ENCODE data around the gene DUSP19. TPM values are rescaled to one million over a fixed set of nuclear protein-coding genes. Genes with fewer than 3 reads are reported as not detected.

Gene DUSP19
- total and polyA plus RNA-seq, 10 of the 15 experiments (the other 5 are each of a cell fraction or from before 2014, with no cell fraction given): 0.16 to 1.7 (median 0.57) TPM

GRCh38 chr2:183124222-183124956 is 45.8 kb downstream of the DUSP19 start, which contains the start of gene NUP35 (continued):
- TF ChIP-seq, protein P1, sequence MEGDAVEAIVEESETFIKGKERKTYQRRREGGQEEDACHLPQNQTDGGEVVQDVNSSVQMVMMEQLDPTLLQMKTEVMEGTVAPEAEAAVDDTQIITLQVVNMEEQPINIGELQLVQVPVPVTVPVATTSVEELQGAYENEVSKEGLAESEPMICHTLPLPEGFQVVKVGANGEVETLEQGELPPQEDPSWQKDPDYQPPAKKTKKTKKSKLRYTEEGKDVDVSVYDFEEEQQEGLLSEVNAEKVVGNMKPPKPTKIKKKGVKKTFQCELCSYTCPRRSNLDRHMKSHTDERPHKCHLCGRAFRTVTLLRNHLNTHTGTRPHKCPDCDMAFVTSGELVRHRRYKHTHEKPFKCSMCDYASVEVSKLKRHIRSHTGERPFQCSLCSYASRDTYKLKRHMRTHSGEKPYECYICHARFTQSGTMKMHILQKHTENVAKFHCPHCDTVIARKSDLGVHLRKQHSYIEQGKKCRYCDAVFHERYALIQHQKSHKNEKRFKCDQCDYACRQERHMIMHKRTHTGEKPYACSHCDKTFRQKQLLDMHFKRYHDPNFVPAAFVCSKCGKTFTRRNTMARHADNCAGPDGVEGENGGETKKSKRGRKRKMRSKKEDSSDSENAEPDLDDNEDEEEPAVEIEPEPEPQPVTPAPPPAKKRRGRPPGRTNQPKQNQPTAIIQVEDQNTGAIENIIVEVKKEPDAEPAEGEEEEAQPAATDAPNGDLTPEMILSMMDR (IDR thresholded peaks at IDR 0.05 in 2 of 3, conservative IDR thresholded peaks at IDR 0.05 in 1 of 3; ENCODE audit: control insufficient read depth in 2 of 3, extremely low read depth in 1 of 3, insufficient read depth in 1 of 3, low read depth in 3 of 3, low read length in 3 of 3): no peak
- TF ChIP-seq PML (IDR thresholded peaks at IDR 0.05; ENCODE audit: low read length) (peak; percentile 68; the same call in 1 of the 2 replicates), TAF1 (IDR thresholded peaks at IDR 0.05; ENCODE audit: borderline replicate concordance, low read depth, low read length) (no peak), MTA2 (IDR thresholded peaks at IDR 0.05; ENCODE audit: low read depth) (peak; percentile 18; the same call in 1 of the 2 replicates), SKIL (IDR thresholded peaks at IDR 0.05; ENCODE audit: low read depth, poor library complexity, severe bottlenecking) (no peak), ESRRA (IDR thresholded peaks at IDR 0.05; ENCODE audit: low read length) (no peak), MYB (IDR thresholded peaks at IDR 0.05; ENCODE audit: borderline replicate concordance, low read depth, low read length) (0 out of 2 replicates have a peak, but pooled peaks have one; percentile 10), USF2 (IDR thresholded peaks at IDR 0.05; ENCODE audit: borderline replicate concordance, low read depth, low read length) (peak; percentile 9; the same call in 1 of the 2 replicates), ASH2L (IDR thresholded peaks at IDR 0.05; ENCODE audit: borderline replicate concordance, low read depth) (0 out of 2 replicates have a peak, but pooled peaks have one; percentile 26), WRNIP1 (IDR thresholded peaks at IDR 0.05; ENCODE audit: borderline replicate concordance, low read depth, low read length) (no peak), BACH1 (IDR thresholded peaks at IDR 0.05; ENCODE audit: borderline replicate concordance) (no peak), YBX1 (IDR thresholded peaks at IDR 0.05) (no peak), KDM1A (IDR thresholded peaks at IDR 0.05; ENCODE audit: borderline replicate concordance) (no peak), HDGF (IDR thresholded peaks at IDR 0.05) (no peak), JUNB (IDR thresholded peaks at IDR 0.05) (no peak), NR2C1 (IDR thresholded peaks at IDR 0.05) (peak; percentile 53; the same call in 1 of the 2 replicates), MLLT1 (IDR thresholded peaks at IDR 0.05) (no peak), TCF7 (IDR thresholded peaks at IDR 0.05; ENCODE audit: borderline replicate concordance) (no peak)
- TF ChIP-seq, protein P2, sequence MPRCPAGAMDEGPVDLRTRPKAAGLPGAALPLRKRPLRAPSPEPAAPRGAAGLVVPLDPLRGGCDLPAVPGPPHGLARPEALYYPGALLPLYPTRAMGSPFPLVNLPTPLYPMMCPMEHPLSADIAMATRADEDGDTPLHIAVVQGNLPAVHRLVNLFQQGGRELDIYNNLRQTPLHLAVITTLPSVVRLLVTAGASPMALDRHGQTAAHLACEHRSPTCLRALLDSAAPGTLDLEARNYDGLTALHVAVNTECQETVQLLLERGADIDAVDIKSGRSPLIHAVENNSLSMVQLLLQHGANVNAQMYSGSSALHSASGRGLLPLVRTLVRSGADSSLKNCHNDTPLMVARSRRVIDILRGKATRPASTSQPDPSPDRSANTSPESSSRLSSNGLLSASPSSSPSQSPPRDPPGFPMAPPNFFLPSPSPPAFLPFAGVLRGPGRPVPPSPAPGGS (IDR thresholded peaks at IDR 0.05; ENCODE audit: borderline replicate concordance, insufficient read depth, low read depth, low read length, poor library complexity, severe bottlenecking): peak; percentile 60
- TF ChIP-seq, protein P3, sequence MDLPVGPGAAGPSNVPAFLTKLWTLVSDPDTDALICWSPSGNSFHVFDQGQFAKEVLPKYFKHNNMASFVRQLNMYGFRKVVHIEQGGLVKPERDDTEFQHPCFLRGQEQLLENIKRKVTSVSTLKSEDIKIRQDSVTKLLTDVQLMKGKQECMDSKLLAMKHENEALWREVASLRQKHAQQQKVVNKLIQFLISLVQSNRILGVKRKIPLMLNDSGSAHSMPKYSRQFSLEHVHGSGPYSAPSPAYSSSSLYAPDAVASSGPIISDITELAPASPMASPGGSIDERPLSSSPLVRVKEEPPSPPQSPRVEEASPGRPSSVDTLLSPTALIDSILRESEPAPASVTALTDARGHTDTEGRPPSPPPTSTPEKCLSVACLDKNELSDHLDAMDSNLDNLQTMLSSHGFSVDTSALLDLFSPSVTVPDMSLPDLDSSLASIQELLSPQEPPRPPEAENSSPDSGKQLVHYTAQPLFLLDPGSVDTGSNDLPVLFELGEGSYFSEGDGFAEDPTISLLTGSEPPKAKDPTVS (IDR thresholded peaks at IDR 0.05; ENCODE audit: low read depth, low read length): 0 out of 2 replicates have a peak, but pooled peaks have one; percentile 5
